K562 treated with DMSO at 1 percent for 4 hours (cell line): ENCODE data around the gene SLC1A7. TPM values are rescaled to one million over a fixed set of nuclear protein-coding genes. Genes with fewer than 3 reads are reported as not detected.

ENCODE experiments used
- total RNA-seq: library from RNA; unstranded; fragments of 300-600 nt; gene quantifications from 2 replicates; pipeline ENCODE4 v1.2.3, GENCODE V29; 2022; ENCODE audit not compliant: insufficient read depth

The SLC1A7 gene
- total RNA-seq: not detected in 2 replicates

DNA sequence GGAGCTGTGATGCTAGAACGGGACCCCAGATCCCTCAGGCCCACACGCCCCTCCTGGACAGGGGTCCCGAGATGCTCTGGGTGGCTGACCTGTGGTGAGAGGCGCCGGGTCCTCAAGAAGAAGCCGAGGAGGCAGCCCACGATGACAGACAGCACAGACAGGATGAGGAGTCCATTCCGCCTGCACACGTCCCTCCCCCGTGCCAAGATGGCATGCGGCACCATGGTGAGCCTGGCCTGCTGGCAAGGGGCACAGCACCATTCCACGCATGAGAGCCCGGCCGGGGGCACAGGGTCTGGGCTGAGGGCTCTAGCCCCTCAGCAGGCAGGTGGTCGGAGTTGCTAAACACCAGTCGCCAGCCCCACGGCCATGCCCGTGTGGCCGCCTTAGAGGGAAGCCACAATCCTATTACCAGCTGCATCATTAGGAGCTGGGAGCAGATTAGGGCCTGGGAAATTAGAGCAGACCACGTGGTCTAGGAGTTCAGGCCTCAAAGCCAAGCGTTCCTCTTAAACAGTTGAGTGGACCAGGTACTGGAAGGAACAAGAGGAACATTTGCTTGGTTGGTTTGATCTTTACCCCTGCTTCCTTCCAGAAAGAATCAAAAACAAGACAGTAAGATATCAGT is at the start of gene SLC1A7:
TSS of gene SLC1A7 (minus strand) at position 413 of the 628 bp plus-strand sequence. CDS start at position 224, 189 bp downstream.

DNA sequence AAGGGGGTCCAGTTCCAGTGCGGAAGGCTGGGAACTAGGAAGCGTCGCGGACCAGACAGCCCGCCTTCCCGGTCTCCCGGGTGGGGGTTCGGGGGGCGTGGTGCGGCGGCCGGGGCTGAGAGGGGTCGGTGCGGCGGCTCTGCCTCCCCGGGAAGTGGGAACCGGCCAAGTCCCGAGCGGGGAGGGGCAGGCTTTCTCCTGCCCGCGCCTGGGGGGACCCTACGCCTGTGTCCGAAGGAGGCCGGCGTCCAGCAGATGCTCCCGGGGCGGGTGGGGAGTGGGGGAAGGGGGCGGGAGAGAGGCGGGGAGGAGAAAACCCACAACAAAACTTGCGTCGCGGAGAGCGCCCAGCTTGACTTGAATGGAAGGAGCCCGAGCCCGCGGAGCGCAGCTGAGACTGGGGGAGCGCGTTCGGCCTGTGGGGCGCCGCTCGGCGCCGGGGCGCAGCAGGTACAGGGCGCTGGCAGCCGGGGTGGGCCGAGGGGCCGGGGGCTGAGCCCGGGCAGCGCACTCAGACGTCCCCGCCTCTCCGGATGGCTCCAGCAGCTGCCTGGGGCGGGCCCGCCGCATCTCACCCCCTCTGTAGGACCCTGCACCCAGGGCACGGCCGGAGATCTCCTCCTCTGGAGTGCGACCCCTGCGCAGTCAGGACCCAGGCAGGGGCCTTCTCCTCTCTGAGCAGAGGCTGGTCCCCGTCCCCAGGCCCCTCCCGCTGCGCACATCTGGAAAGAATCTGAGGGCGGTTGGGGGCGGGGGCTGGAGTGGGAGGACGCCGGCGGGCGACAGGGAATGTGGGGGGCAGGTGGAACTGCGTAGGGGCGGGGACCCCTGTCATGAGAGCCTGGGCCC is 80.4 kb downstream of the SLC1A7 start, which contains the start of gene PODN:
TSS of gene PODN (plus strand) at position 355 of the 849 bp plus-strand sequence. CDS start 7,643 bp downstream, outside the sequence.

Other genes starting within 250 kb of the SLC1A7 start
- 2.8 and 5.9 TPM in 2 replicates for gene ECHDC2, start 220.9 kb downstream of the SLC1A7 start, total RNA-seq
- 79.9 and 83.9 TPM in 2 replicates for gene SCP2, start 215.4 kb downstream of the SLC1A7 start, total RNA-seq
- not detected in 2 replicates for gene PODN, start 80.4 kb downstream of the SLC1A7 start, total RNA-seq
- 23.3 and 25.6 TPM in 2 replicates for gene CPT2, start 54.2 kb upstream of the SLC1A7 start, total RNA-seq
- gene CZIB, start 78.0 kb upstream of the SLC1A7 start, total RNA-seq: 55.2 and 62.4 TPM in 2 replicates
- gene MAGOH, start 95.9 kb upstream of the SLC1A7 start, total RNA-seq: 102 and 139 TPM in 2 replicates
- 8.7 and 15.1 TPM in 2 replicates for gene LRP8, start 185.4 kb upstream of the SLC1A7 start, total RNA-seq